Lower lobe of right lung (tissue), 2 donors: ENCODE measurements around the gene PLXNA1. TPM values are rescaled to one million over a fixed set of nuclear protein-coding genes. Genes with fewer than 3 reads are reported as not detected.

Experiments
- ATAC-seq, 2 donors: fragments of 200-7000 bp; cut with Tn5 transposase; one replicate each; pipeline ENCODE4 v1.9.1; 2020 to 2022; ENCODE audit warnings: mild to moderate bottlenecking in 2 of 2, moderate library complexity in 2 of 2
- DNase-seq: peaks from one replicate; pipeline ENCODE4 v3.0.0-alpha.2; 2020
- H3K27ac ChIP-seq: fragments of 200-600 bp; one replicate; pipeline ENCODE4 v1.8.0; 2022
- H3K27me3 ChIP-seq: fragments of 200-600 bp; one replicate; pipeline ENCODE4 v1.8.0; 2022; ENCODE audit warnings: low read depth
- H3K36me3 ChIP-seq: fragments of 200-600 bp; one replicate; pipeline ENCODE4 v1.8.0; 2022; ENCODE audit warnings: mild to moderate bottlenecking
- H3K4me1 ChIP-seq: fragments of 200-600 bp; one replicate; pipeline ENCODE4 v1.8.0; 2022
- H3K4me3 ChIP-seq: fragments of 200-600 bp; one replicate; pipeline ENCODE4 v1.8.0; 2022; ENCODE audit warnings: mild to moderate bottlenecking
- H3K9me3 ChIP-seq: fragments of 200-600 bp; one replicate; pipeline ENCODE4 v1.8.0; 2022
- intact Hi-C: fragments of 100-400 bp; cut with DNase I; formaldehyde crosslinking; loops from one replicate; pipeline ENCODE4 v1.11.0; 2022
- total RNA-seq: library from RNA; stranded (reverse); fragmentation: NEBNext Ultra II Directional; extraction: Animal tissue kit (Norgen Biotek cat#: 25700); gene quantifications from one replicate; pipeline ENCODE4 v1.2.1, GENCODE V29; 2021
- TF ChIP-seq, protein P1 (sequence below): fragments of 200-600 bp; IDR thresholded peaks from one replicate; pipeline ENCODE4 v1.8.0; 2022; ENCODE audit warnings: antibody characterized with exemption, mild to moderate bottlenecking
- donor health status: DM: no; HTN: yes; CAD: no; lungs with severe emphysema.

PLXNA1 gene
- total RNA-seq, 1 donor from 2014 or later = 48.1 TPM

DNA sequence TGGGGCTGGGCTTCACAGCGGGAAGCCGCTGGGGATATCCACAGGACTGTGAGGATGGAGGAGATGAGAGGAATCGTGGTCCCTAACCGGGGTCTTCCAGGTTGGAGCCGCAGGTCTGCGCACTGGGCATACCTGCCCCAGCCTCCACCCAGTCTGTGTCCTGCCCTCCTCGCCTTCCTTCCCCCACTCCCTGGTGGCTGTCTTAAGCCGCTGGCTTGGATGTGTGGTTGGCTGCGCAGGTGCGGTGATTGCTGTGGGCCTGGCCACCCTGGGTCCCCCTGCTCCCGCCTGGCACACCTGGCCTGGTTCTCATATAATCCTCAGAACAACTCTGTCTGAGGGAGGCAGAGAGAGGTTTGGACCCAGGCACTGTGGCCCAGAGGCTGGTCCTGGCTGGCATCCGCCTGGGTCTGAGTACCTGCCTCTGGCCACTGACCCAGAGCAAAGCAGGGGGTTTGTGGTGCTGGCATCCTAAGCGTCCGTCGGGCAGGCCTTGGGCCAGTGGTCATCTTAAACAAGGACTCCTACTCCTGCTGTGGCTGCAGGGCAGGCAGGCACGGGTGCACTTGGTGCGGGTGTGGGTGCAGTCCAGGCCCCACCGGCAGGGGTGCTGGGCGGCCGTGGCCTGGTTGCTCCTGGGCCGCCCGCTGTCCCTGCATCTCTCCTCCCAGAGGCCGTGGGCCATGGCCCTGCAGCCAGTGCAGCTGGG lies 18.7 kb downstream of the PLXNA1 start:
- peaks cover 43% of the 10 kb centered on the region for H3K4me1 ChIP-seq
- H3K9me3 ChIP-seq = no peaks in the 10 kb centered on the region
- intact Hi-C loops = no loop called here
- TF ChIP-seq, protein P1, sequence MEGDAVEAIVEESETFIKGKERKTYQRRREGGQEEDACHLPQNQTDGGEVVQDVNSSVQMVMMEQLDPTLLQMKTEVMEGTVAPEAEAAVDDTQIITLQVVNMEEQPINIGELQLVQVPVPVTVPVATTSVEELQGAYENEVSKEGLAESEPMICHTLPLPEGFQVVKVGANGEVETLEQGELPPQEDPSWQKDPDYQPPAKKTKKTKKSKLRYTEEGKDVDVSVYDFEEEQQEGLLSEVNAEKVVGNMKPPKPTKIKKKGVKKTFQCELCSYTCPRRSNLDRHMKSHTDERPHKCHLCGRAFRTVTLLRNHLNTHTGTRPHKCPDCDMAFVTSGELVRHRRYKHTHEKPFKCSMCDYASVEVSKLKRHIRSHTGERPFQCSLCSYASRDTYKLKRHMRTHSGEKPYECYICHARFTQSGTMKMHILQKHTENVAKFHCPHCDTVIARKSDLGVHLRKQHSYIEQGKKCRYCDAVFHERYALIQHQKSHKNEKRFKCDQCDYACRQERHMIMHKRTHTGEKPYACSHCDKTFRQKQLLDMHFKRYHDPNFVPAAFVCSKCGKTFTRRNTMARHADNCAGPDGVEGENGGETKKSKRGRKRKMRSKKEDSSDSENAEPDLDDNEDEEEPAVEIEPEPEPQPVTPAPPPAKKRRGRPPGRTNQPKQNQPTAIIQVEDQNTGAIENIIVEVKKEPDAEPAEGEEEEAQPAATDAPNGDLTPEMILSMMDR = no peak
- peak overlapping the region; percentile 28 for H3K4me3 ChIP-seq
- H3K27ac ChIP-seq = peak overlapping the region; percentile 76
- no peaks in the 10 kb centered on the region for H3K27me3 ChIP-seq
- DNase-seq (no peak), ATAC-seq (no peak)
- no peaks in the 10 kb centered on the region for H3K36me3 ChIP-seq

DNA sequence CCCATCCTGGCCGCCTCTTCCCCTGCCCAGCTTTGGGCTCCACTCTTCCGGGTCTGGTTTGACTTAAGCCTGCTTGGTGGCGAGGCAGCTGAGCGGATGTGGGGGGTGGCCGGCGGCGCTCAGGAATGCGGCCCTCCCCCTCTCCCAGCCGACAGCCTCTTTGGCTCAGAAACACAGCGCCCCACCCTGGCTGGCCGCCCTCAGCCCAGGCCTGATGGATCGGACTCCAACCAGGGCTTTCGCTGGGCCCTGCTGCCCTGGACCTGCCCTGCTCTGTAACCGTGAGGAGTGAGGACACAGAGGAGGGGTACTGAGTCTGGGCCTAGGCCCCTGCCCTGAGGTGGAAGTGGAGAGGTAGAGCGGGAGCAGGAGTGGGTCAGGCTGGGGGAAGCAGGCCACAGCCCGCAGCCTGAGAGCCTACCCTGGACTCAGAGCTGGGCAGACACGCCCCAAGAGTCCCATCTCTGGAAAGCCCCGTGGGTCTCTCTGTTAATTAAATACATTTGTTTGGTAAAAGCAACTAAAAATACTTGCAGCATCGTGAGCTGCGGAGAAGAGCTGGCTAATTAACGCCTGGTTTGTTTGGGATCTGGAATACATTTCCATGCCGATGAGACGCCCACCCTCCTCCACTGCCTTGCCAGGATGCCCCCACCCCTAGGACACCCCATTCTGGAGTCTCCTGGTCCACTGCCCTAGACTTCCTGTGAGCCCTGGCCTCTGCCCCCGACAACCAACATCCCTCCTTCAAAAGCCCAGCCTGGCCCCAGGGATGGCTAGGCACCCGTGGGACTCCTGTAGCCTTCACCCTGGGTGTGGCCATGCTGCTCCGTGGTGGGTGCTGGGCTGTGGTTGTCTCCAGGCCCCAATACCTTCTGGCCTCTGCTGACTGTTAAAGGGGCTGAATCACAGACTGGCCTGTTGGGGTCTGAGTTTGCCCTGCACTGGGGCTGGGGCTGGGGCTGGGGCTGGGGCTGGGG lies 19.6 kb downstream of the PLXNA1 start:
- DNase-seq (peak; percentile 90), ATAC-seq (peak; percentile 90 to 93)
- intact Hi-C loops = no loop called here
- Histone ChIP-seq H3K4me3 (peak overlapping the region; percentile 28), H3K4me1 (peaks cover 43% of the 10 kb centered on the region), H3K27me3 (no peaks in the 10 kb centered on the region), H3K36me3 (peaks cover 1% of the 10 kb centered on the region), H3K9me3 (no peaks in the 10 kb centered on the region), H3K27ac (peak overlapping the region; percentile 76)
- TF ChIP-seq, protein P1 = peak; percentile 57

DNA sequence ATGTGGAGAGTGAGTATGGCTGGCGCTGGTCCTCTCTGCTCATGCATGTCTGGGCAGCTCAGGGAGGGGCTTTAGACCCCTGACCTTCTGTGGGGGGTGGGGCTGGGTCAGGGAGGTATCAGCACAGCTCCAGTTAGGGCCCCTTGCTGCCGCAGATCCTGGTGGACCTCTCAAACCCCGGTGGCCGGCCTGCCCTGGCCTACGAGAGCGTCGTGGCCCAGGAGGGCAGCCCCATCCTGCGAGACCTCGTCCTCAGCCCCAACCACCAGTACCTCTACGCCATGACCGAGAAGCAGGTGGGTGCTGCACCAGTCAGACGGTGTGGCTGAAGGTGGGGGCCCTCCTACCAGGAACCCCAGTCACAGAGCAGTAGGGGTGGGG lies 20.2 kb downstream of the PLXNA1 start:
- DNase-seq (no peak), ATAC-seq (no peak)
- intact Hi-C loops = no loop called here
- TF ChIP-seq, protein P1 = no peak
- no peaks in the 10 kb centered on the region for H3K9me3 ChIP-seq
- H3K4me3 ChIP-seq = no peak overlapping the region
- H3K27me3 ChIP-seq = no peaks in the 10 kb centered on the region
- peaks cover 41% of the 10 kb centered on the region for H3K4me1 ChIP-seq
- H3K36me3 ChIP-seq = peaks cover 8% of the 10 kb centered on the region
- peak overlapping the region; percentile 76 for H3K27ac ChIP-seq

DNA sequence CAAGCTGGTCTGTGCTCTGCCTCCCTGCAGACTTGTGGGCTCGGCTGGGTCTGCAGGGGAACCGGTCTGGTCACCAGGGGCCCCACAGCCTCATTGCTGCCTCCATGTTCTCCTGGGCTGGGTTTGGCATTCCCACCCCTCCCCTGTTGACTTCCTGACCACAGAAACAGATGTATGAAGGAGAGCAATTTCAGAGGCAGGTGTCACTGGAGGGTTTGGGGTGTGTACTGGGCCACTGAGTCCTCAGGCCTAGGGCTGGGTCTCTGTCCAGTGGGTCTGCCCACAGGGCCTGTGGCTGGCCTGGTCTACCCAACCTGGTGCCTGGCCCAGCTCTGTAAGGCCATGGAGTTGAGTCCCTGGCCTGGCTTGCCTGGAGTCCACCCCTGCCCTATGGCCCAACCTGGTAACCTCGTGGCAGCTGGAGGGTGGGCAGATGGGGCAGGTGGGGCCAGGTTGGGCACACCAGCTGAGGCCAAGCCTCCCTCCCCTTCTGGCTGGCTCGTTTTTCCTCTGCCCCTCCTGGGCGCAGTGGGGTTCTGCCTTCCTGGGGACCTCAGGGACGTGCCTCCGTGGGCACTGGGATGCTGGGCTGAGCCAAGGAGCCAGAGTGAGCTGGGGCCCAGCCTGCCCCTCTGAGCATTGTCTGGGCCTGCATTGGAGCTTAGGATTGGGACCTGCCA lies 20.8 kb downstream of the PLXNA1 start:
- Histone ChIP-seq H3K36me3 (peaks cover 14% of the 10 kb centered on the region), H3K27ac (no peak overlapping the region), H3K4me3 (no peak overlapping the region), H3K4me1 (peaks cover 35% of the 10 kb centered on the region), H3K9me3 (no peaks in the 10 kb centered on the region), H3K27me3 (no peaks in the 10 kb centered on the region)
- ATAC-seq (no peak), DNase-seq (no peak)
- TF ChIP-seq, protein P1 = no peak
- intact Hi-C loops = no loop called here

DNA sequence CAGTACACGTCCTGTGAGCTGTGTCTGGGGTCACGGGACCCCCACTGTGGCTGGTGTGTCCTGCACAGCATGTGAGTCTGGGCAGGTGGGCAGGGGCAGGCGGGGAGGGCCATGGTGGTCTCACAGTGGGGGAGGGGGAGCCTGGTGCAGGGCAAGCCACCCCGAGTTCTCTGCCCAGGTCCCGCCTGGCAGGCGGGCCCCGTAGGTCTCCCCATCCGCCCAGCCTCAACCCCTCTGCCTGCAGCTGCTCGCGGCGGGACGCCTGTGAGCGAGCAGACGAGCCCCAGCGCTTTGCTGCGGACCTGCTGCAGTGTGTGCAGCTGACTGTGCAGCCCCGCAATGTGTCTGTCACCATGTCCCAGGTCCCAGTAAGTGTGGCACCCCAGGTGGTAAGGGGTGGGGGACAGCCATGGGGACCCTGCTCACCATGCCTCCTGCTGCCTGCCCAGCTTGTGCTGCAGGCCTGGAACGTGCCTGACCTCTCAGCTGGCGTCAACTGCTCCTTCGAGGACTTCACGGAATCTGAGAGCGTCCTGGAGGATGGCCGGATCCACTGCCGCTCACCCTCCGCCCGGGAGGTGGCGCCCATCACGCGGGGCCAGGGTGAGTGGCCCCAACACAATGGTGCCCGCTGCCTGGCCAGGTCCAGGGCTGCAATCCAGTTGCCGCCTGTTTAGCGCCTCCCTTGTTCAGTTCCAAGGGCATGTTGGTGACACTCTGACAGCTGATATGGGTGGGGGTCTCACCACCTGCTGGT lies 21.9 kb downstream of the PLXNA1 start:
- Histone ChIP-seq H3K4me1 (peaks cover 25% of the 10 kb centered on the region), H3K9me3 (no peaks in the 10 kb centered on the region), H3K27ac (no peak overlapping the region), H3K4me3 (no peak overlapping the region), H3K27me3 (no peaks in the 10 kb centered on the region), H3K36me3 (peaks cover 19% of the 10 kb centered on the region)
- TF ChIP-seq, protein P1 = no peak
- intact Hi-C loops = no loop called here
- ATAC-seq (no peak), DNase-seq (no peak)
